LNCAP (cell line): Measurements from ENCODE around the gene SHOX.

Experiments used
- CTCF ChIP-seq: fragments of 450-650 bp; IDR thresholded peaks from 2 replicates; pipeline ENCODE4 v1.5.1; 2017; ENCODE audit warnings: mild to moderate bottlenecking

Gene SHOX

GRCh38 chrX:666762-667720 is 36.5 kb downstream of the SHOX start:
- TF ChIP-seq CTCF = no peak

GRCh38 chrX:670645-671044 is 40.1 kb downstream of the SHOX start:
- no peak for TF ChIP-seq CTCF

DNA sequence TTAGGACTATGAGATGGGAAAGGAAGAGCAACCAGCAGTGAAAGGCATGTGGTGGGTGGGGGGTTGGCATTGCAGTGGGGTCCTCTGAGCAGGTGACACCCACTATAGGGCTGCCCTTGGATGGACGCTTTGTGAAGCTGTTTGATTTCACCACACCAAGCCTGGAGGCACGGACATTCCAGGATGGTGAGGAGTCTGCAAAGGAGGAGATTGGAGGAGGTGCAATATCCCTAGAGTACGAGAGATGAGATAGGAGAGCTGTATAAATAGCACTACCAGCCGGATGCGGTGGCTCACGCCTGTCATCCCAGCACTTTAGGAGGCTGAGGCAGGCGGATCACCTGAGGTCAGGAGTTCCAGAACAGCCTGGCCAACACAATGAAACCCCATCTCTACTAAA is 42.3 kb downstream of the SHOX start:
- no peak for TF ChIP-seq CTCF

GRCh38 chrX:675279-675954 is 44.8 kb downstream of the SHOX start:
- TF ChIP-seq CTCF = no peak

DNA sequence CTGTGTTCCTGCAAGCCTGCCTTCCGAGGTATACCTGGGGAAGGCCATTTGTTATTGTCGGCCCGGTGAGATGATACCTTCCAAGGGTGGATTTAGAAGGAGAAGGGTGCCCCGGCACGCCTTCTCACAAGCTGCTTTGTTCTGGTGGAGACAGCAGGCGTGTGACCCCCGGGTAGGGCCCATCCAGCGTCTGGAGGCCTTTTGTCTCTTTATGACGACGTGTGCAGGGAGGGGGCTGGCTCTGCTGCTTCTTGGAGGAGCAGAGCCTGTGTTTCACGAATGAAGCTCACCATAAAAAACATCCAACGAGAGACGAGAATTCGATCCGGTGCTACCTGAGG is 45.3 kb downstream of the SHOX start:
- no peak for TF ChIP-seq CTCF

GRCh38 chrX:677376-677775 is 46.8 kb downstream of the SHOX start:
- no peak for TF ChIP-seq CTCF

GRCh38 chrX:679291-679979 is 48.8 kb downstream of the SHOX start:
- TF ChIP-seq CTCF = no peak
